GM23248 (cell line): ENCODE results near the gene CARD11. TPM values are rescaled to one million over a fixed set of nuclear protein-coding genes. Genes with fewer than 3 reads are reported as not detected.

Source experiments
- DNase-seq: peaks from one replicate; pipeline ENCODE4 v3.0.0-alpha.2; 2015
- H2AFZ ChIP-seq: fragments of 200-600 bp; sonication (generic); 2 replicates; pipeline ENCODE4 v1.6.1; 2016; ENCODE audit warnings: antibody characterized with exemption
- H3F3A ChIP-seq: fragments of 200-600 bp; sonication (generic); 2 replicates; pipeline ENCODE4 v1.6.1; 2016; ENCODE audit warnings: mild to moderate bottlenecking, antibody characterized with exemption, mixed run types; ENCODE audit not compliant: insufficient read depth
- H3K27ac ChIP-seq: fragments of 200-600 bp; sonication (generic); 2 replicates; pipeline ENCODE4 v1.5.1; 2016; ENCODE audit warnings: mild to moderate bottlenecking
- H3K27me3 ChIP-seq: fragments of 200-600 bp; sonication (generic); replicated peaks from 2 replicates; pipeline ENCODE4 v1.6.1; 2016; ENCODE audit warnings: mild to moderate bottlenecking; ENCODE audit not compliant: insufficient read depth
- H3K36me3 ChIP-seq: fragments of 200-600 bp; sonication (generic); 2 replicates; pipeline ENCODE4 v1.6.1; 2016; ENCODE audit warnings: low read depth, mild to moderate bottlenecking
- H3K4me1 ChIP-seq: fragments of 200-600 bp; sonication (generic); 2 replicates; pipeline ENCODE4 v1.6.1; 2016; ENCODE audit warnings: mild to moderate bottlenecking; ENCODE audit not compliant: insufficient read depth
- H3K4me2 ChIP-seq: fragments of 200-600 bp; sonication (generic); one replicate; pipeline ENCODE4 v1.6.1; 2016; ENCODE audit warnings: mild to moderate bottlenecking; ENCODE audit not compliant: unreplicated experiment
- H3K4me3 ChIP-seq: fragments of 200-600 bp; sonication (generic); 2 replicates; pipeline ENCODE4 v1.5.1; 2016; ENCODE audit warnings: mild to moderate bottlenecking
- H3K79me2 ChIP-seq: fragments of 200-600 bp; sonication (generic); 2 replicates; pipeline ENCODE4 v1.6.1; 2016; ENCODE audit warnings: mild to moderate bottlenecking; ENCODE audit not compliant: insufficient read depth
- H3K9ac ChIP-seq: fragments of 200-600 bp; sonication (generic); 2 replicates; pipeline ENCODE4 v1.6.1; 2016; ENCODE audit warnings: mild to moderate bottlenecking
- H3K9me2 ChIP-seq: fragments of 200-600 bp; sonication (generic); 2 replicates; pipeline ENCODE4 v1.6.1; 2016; ENCODE audit warnings: mixed run types, mild to moderate bottlenecking, moderate library complexity; ENCODE audit not compliant: insufficient read depth
- H3K9me3 ChIP-seq: fragments of 200-600 bp; sonication (generic); one replicate; pipeline ENCODE4 v1.6.1; 2017; ENCODE audit warnings: low read depth
- H4K20me1 ChIP-seq: fragments of 200-600 bp; sonication (generic); 2 replicates; pipeline ENCODE4 v1.6.0; 2016; ENCODE audit not compliant: insufficient read depth
- EZH2 ChIP-seq: fragments of 200-600 bp; sonication (generic); IDR thresholded peaks from 2 replicates; pipeline ENCODE4 v1.6.1; 2018; ENCODE audit warnings: antibody characterized with exemption, mild to moderate bottlenecking; ENCODE audit not compliant: insufficient read depth, poor library complexity, severe bottlenecking
- EZH2phosphoT487 ChIP-seq: fragments of 200-600 bp; sonication (generic); IDR thresholded peaks from 2 replicates; pipeline ENCODE4 v1.6.1; 2018; ENCODE audit warnings: antibody characterized with exemption, moderate library complexity, mild to moderate bottlenecking, low read depth; ENCODE audit not compliant: insufficient read depth
- WGBS, 2 experiments: methylation state at CpG; one replicate each; pipeline ENCODE4 v1.1.6; 2015 to 2017; ENCODE audit warnings: low lambda C conversion rate in 2 of 2, low coverage in 1 of 2; ENCODE audit errors: missing lambda C conversion rate in 2 of 2; 5-methylcytosine and 5-hydroxymethylcytosine counted together
- in situ Hi-C: fragments of 300-500 bp; cut with MboI; formaldehyde crosslinking; loops from 2 replicates; pipeline ENCODE4 v1.15.0; 2020
- polyA plus RNA-seq: library from polyadenylated mRNA; unstranded; fragments of >200 nt; fragmentation: Nextera tagmentation; extraction: Ambion mirVana; gene quantifications from 2 replicates; pipeline ENCODE4 v1.2.1, GENCODE V29; 2016
- total RNA-seq: library from RNA; depleted of rRNA; stranded (reverse); fragments of >200 nt; shearing (Covaris generic); gene quantifications from 2 replicates; pipeline ENCODE4 v1.2.3, GENCODE V29; 2014; rRNA removed

Gene CARD11
- total RNA-seq (not detected in 2 replicates), polyA plus RNA-seq (not detected in 2 replicates)

GRCh38 chr7:3043544-3044371 is at the start of gene CARD11:
TSS of gene CARD11 (minus strand) at chr7:3043867. CDS start at chr7:2958506, 85,361 bp downstream.
- Histone ChIP-seq H3K27me3 (no peaks in the 10 kb centered on the region), H3K79me2 (no peaks in the 10 kb centered on the region), H3K27ac (no peak within 1 kb of the TSS), H4K20me1 (no peaks in the 10 kb centered on the region), H2AFZ (no peak within 1 kb of the TSS), H3K9me3 (no peaks in the 10 kb centered on the region), H3K4me2 (no peak within 1 kb of the TSS), H3K4me3 (no peak within 1 kb of the TSS), H3K9ac (no peak within 1 kb of the TSS), H3F3A (no peaks in the 10 kb centered on the region), H3K4me1 (no peaks in the 10 kb centered on the region), H3K36me3 (no peaks in the 10 kb centered on the region), H3K9me2 (no peaks in the 10 kb centered on the region)
- DNase-seq = no peak
- in situ Hi-C loops = no loop called here
- 9 to 10% methylated on average over 22 to 44 of the region's 45 CpGs for WGBS, 2 experiments
- no peak for TF ChIP-seq EZH2phosphoT487
- no peak for TF ChIP-seq EZH2

- Histone ChIP-seq H3K4me3 (no peak overlapping the region), H3K79me2 (no peaks in the 10 kb centered on the region)
- whole genome bisulfite sequencing, 2 experiments = 43 to 47% methylated on average over 6 of the region's 6 CpGs
Observed at GRCh38 chr7:3092468-3092867, 48.8 kb upstream of the CARD11 start.

DNA sequence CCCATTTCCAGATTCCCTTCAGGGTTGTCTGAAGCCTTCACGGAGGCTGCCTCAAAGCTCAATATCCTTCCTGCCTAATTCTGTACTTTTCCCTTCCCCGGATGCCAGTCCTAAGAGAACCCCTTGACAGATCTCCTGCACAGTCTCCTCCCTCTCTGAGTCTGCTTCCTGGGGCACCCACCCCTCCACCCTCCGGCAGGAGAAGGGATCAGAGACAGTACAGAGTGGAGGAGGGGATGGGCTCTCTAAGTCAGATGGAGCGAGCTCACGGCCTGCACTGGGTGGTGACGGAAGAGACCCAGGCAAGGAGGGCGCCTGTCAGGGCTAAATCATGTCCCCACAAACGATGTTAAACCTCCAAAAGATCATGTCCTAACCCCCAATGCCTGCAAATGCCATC is 48.0 kb upstream of the CARD11 start:
- Histone ChIP-seq H3K9ac (no peak overlapping the region), H2AFZ (no peak overlapping the region), H3K27me3 (no peaks in the 10 kb centered on the region), H3K9me2 (no peaks in the 10 kb centered on the region), H3F3A (no peaks in the 10 kb centered on the region), H4K20me1 (no peaks in the 10 kb centered on the region), H3K4me2 (no peak overlapping the region), H3K36me3 (no peaks in the 10 kb centered on the region), H3K79me2 (no peaks in the 10 kb centered on the region), H3K27ac (no peak overlapping the region), H3K9me3 (no peaks in the 10 kb centered on the region), H3K4me3 (no peak overlapping the region), H3K4me1 (no peaks in the 10 kb centered on the region)
- no peak for TF ChIP-seq EZH2
- TF ChIP-seq EZH2phosphoT487 = no peak
- no peak for DNase-seq
- 39 to 47% methylated on average over 8 of the region's 8 CpGs for WGBS, 2 experiments
- in situ Hi-C loops = no loop called here

More at GRCh38 chr7:3092468-3092867, 48.8 kb upstream of the CARD11 start:
- H3K27ac ChIP-seq = no peak overlapping the region
- no peak overlapping the region for H2AFZ ChIP-seq
- in situ Hi-C loops = no loop called here
- no peaks in the 10 kb centered on the region for H3K36me3 ChIP-seq
- no peak overlapping the region for H3K4me2 ChIP-seq
- no peaks in the 10 kb centered on the region for H3K27me3 ChIP-seq
- TF ChIP-seq EZH2 = no peak
- no peak overlapping the region for H3K9ac ChIP-seq
- H4K20me1 ChIP-seq = no peaks in the 10 kb centered on the region
- H3K4me1 ChIP-seq = no peaks in the 10 kb centered on the region
- no peaks in the 10 kb centered on the region for H3K9me2 ChIP-seq
- H3K9me3 ChIP-seq = no peaks in the 10 kb centered on the region
- no peak for DNase-seq
- no peaks in the 10 kb centered on the region for H3F3A ChIP-seq

DNA sequence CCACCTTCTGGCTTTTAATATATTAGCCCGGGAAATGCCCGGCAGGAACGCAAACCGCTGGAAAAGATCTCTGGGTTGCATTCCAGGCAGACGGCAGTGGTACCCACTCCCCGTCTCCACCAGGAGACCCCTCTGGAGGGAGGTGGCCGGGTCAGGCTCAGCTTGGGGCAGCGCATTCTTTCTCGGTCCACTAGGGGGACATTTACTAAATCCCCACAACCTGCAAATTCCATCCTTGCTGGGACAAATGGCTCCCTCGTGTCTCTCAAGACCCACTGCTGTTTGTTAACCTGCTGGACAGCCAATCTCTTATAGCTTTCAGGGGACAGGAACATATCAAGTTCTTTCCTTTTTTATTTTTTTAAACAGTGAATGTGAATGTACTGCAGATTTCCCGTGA is 45.8 kb upstream of the CARD11 start:
- no peaks in the 10 kb centered on the region for H3K4me1 ChIP-seq
- H3K9me3 ChIP-seq = no peaks in the 10 kb centered on the region
- in situ Hi-C loops = no loop called here
- H2AFZ ChIP-seq = no peak overlapping the region
- H3K79me2 ChIP-seq = no peaks in the 10 kb centered on the region
- TF ChIP-seq EZH2phosphoT487 (no peak), EZH2 (no peak)
- H3K4me2 ChIP-seq = no peak overlapping the region
- H3K9ac ChIP-seq = no peak overlapping the region
- no peaks in the 10 kb centered on the region for H3F3A ChIP-seq
- H3K36me3 ChIP-seq = no peaks in the 10 kb centered on the region
- no peaks in the 10 kb centered on the region for H3K9me2 ChIP-seq
- no peaks in the 10 kb centered on the region for H4K20me1 ChIP-seq
- DNase-seq = peak; percentile 3
- no peak overlapping the region for H3K27ac ChIP-seq
- H3K4me3 ChIP-seq = no peak overlapping the region
- WGBS, 2 experiments = 22 to 25% methylated on average over 11 of the region's 11 CpGs
- H3K27me3 ChIP-seq = no peaks in the 10 kb centered on the region
